Measurements from ENCODE around the gene MLLT1.

Gene MLLT1

DNA sequence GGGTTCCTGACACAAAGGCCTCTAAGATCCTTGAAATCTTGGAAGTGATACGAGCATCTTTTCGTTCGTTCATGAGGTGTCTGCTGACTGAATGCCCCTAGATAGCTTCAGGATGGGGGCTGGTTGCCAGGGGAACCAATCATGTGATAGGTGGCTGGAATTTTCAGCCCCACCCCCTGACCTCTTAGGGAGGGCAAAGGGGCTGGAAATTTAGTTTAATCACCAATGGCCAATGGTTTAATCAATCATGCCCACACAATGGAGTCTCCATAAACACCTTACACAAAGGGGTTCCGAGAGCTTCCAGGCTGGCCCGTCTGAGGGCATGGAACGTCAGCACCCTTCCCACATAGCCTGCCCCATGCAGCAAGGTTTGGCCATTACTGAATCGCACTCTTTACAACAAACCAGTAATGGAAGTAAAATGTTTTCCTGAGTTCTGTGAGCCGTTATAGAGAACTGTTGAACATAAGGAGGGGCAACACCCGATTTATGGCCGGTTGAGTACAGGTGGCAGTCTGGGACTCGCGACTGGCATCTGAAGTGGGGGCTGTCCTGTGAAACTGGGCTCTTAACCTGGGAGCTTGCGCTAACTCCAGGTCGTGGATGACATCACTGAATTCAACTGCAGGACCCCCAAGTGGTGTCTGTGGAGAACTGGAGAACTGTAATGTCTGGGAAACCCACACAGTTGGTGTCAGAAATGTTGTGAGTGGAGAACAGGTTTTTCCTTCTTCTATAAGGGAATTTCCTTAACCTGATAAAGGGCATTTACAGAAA, 25.6 kb downstream of the MLLT1 start:
- DNase-seq: no peak

DNA sequence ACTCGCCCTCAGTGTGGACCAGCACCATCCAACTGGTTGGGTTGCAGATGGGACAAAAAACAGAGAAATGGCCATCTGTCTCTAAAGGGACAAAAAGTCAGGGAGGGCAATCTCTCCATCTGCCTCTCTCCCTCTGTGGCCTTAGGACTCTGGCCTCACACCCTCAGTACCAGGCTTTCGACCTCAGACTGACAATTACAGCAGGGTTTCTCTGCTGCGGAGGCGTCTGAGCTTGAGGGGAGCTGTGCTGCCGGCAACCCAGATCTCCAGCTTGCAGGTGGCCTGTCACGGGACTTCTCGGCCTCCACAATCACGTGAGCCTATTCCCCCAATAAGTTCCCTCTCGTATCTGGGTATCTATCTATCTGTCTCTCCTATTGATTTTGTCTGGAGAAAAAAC, 27.7 kb downstream of the MLLT1 start:
- DNase-seq: no peak

DNA sequence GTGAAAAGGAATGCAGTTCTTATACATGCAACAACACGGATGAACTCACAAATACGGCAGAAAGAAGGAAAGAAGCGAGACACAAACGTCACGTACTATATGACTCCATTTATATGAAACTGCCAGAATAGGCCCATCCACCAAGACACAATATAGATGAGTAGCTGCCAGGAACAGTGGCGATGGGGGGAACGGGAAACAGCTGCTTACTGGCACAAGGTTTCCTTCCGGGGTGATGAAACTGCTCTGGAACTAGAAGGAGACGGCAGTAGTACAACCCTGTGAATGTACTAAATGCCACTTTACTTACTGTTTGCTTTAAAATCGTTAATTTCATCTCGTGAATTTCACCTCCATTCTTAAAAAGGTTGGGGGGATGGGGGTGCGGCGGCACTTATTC, 28.9 kb downstream of the MLLT1 start:
- no peak for DNase-seq

DNA sequence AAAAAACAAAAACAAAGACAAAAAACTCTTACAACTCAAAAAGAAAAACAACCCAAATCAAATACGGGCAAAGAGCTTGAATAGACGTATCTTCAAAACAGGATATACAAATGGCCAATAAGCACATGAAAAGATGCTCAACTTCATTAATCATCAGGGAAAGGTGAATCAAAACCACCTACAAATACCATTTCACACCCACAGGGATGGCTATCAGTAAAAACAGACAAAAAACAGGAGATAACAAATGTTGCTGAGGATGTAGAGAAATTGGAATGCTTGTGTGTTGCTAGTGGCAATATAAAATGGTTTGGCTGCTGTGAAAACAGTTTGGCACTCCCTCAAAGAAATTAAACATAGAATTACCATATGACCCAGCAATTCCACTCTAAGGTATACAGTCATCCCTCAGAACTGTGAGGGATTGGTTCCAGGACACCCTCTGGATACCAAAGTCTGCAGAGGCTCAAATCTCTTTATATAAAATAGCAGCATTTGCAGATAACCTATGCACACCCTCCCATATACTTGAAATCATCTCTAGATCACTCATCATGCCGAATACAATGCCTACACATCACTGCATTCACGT, 29.7 kb downstream of the MLLT1 start:
- no peak for DNase-seq

DNA sequence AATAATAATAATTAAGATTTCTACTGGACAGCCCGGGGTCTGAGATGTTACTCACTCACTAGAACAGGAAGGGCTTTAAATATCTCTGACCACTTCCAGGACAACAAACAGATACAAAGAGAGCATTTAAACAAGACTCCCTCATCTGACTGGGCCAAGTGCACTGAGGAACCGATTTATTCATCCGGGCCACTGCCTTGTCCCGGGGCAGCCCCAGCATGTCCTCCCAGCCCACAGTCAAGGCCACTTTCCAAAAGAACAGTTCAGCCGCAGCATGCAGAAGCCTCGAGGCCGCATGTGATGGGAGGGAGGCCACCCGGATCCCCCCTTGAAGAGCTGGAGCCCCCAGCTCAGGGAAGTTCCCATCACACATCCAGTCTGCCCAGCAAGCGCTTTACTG, 30.5 kb downstream of the MLLT1 start:
- no peak for DNase-seq

DNA sequence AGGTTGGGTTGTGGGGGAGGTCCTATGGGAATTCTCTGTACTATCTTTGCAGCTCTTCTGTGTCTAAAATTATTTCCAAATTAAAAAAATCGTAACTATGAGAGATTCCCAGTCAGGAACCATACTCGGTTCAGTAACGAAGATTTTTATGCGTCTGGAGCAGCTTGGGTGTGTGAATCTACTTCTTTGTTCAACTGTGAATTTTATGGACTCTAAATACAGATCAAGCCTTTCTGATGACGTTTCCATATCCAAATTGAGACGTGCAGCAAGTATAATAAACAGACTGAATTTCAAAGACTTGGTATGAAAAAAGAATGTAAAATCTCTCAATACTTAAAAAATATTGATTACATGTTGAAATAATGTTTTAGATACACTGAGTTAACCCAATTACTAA, 30.9 kb downstream of the MLLT1 start:
- no peak for DNase-seq

DNA sequence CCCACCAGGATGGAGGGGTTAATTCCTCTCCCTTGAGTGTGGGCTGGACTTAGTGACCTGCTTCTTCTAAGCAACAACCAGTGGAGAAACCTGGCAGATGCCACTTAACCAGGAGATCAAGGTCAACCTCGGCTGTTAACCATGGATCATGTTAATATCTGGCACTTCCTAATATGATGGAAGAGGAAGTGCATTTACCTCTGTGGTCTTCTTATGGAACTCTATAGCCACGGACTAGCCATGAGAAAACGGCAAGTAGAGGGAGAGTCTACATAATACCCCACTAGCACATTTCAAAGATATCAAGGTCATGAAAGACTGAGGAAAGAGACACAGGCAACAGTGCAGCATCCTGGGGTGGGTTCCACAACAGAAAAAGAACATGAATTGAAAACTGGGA, 31.4 kb downstream of the MLLT1 start:
- DNase-seq: no peak

DNA sequence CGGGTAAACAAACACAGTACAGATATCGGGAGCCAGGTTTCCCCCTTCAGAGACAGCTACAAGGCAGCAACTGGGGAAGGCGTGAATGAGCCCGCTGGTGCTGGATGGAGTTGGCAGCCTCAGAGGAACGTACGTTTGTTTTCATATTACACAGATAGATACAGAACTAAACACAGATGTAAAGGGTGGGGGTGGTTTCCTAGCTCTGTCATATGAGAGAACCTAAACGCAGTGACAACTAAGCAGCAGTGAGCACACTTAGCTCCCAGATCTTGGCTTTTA, 32.8 kb downstream of the MLLT1 start:
- no peak for DNase-seq

- no peak for DNase-seq
Observed at GRCh38 chr19:6246174-6247006, 33.4 kb downstream of the MLLT1 start.

DNA sequence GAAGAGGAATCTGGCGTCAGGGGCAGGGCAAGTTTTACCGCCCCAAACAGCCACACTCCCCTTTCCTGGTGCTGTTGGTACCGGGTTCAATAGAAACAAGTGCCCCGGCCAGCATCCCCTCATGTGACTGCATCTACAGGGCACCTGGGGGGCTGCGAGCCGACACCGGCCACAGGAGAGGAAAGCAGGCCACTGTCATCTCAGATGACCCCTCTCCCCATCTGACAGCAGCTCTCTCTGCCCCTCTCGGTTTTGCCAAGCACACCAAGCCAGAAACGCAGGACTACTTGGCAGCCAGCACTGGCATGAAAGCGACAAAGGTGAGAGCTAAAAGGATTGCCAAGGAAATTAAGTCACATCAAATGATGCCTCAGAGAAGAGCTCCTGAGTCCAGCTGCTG, 37.1 kb downstream of the MLLT1 start:
- DNase-seq: no peak

GRCh38 chr19:6241680-6242377, 37.9 kb downstream of the MLLT1 start:
- no peak for DNase-seq

- DNase-seq: no peak
Observed at GRCh38 chr19:6241056-6241455, 38.7 kb downstream of the MLLT1 start.

DNA sequence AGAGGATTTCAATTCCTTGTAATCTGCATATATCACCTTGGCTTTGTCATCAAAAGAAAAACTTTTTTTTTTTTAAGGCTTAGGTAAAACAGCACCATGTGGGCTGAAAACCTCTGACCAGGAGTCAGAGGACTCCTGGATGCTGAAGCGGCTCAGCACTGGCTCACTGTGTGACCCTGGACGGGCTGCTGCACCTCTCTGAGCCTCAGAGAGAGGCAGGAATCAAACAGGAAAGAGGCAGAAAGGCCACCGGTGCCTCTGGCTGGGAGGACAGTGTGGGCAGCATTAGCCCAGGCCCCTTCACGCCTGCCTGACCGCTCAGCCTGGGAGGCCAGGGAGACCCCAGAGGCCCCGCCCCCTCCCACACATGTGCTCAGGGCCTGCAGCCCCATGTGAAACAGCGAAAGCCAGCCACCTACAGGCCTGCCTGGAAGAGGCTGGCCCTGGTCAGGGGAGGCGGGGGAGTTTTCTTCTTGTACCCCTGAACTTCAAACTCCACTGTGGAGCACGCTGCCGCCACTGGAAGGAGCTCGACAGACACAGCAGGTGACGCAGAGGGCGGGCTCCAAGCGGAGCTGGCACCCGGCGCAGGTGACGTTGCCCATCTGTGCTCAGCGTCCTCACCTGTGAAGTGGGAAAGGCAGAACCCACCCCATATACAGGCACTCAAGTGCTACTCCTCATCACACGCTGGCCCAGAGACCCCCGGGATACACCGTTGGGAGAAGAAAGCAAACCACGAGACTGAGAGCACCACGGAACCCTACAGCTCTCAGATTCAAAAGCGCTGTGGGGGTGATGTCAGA, 39.7 kb downstream of the MLLT1 start:
- no peak for DNase-seq

DNA sequence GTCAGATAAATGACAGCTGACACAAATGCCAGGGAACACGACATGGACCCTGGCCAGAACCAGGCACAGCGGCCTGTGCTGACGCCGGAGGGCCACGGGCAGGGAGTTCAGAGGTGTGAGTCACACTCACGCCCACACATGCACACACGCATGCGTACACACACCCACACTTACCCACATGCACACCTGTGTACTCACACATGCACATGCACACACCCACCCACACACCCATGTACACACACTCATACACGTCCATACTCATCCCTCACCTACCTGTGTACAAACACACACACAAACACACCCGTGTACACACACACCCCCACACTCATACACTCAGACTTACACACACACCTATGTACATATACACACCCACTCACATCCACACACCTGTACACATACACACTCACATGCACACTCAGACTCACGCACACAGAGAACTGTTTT, 40.4 kb downstream of the MLLT1 start:
- DNase-seq: no peak

DNA sequence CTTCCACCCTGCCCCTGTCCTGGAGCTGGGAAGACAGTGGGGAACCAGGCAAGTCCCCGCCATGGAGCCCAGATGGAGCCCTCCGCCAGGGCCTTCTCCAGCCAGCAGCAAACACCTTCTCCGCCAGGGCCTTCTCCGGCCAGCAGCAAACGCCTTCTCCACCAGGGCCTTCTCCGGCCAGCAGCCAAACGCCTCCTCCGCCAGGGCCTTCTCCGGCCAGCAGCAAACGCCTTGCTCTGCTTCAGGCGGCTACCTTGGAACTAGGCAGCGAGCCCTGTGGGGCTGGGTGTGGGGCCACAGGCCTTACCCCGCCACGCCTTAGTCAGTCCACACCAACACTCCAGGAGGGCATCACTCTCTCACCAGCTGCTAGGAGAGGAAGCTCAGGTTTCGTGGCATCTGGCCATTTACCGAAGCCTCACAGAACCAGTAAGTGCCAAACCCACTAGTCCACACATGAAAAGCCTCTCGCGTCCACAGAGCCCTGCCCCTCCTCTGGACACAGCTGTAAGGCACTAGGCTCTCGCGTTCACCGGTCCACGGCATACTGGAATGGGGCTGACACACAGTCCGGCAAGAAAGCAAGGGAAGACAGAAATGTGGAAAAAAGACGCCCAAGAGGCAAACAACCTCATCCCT, 41.0 kb downstream of the MLLT1 start:
- DNase-seq: no peak

DNA sequence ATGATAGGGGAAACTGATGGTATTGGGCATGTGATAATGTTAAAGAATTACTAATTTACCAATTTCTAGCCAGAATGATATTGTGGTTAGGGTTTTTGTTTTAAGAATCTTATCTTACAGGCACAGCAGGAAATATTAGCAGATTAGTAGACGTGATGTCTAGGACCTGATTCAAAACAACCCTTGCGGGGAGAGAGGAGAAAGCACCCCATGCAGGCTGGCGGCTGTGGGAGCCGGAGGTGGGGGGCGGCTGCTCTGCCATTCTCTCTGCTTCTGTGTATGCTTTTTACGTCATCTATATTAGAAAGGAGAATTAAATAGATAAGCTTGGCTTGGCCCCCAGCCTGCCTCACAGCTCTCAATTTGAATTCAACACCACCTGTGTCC, 41.5 kb downstream of the MLLT1 start:
- no peak for DNase-seq

DNA sequence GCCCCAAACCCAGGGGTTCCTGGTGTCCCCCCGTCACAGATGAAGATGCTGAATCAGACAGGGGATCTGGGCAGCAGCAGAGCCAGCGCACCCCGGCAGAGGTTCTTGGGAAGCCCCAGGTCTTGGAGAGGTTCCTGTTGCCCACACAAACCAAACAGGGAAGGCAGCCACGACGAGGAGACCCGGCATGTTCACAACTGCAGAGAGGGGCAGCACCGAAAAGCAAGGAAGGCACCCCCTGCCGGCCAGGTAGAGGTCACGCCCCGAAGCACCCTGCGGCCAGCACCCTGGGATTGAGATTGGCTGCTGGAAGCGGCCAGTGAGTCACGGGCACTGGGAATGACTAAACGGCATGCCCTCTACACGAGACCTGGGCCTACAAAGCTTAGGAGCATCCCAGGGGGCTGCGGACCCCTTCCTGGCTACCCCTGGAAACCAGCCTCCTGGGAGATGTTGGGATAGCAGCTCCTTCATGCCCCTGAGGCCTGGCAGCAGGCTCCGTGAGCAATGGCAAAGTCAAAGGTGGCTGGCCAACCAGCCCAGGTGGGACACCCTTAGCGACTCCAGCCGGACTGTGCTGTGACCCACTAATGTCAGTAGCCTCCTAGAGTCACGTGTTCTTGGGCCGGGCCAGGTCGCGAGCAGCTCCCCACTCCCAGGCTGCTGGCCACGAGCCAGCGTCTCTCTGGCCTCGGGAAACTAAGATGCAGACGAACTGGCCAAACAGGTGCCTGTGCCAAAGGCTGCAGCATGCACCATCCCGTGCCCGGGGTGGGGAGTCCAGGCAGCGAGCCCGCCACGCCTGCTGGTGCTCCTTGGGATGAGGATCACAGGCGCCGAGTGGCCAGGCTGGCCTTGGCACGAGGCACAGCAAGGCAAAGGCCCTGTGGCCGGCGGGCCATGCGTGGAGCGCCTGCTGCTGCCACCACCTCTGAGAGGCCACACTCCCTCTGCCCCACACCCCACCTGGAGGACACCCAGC, 43.2 kb downstream of the MLLT1 start:
- DNase-seq: no peak

- DNase-seq: no peak
Observed at GRCh38 chr19:6235031-6235951, 44.5 kb downstream of the MLLT1 start.

GRCh38 chr19:6234527-6234926, 45.2 kb downstream of the MLLT1 start:
- DNase-seq: no peak
